K562 (cell line): ENCODE measurements around the gene PGAM4. TPM values are rescaled to one million over a fixed set of nuclear protein-coding genes. Genes with fewer than 3 reads are reported as not detected.

Experiments used
- ATAC-seq: fragments of 200-7000 bp; cut with Tn5 transposase; 3 replicates; pipeline ENCODE4 v1.9.1; 2020; ENCODE audit warnings: moderate library complexity
- BruUV-seq: library from RNA; stranded (reverse); fragments of 400-500 nt; replicated peaks from 2 replicates; lab custom pipeline; 2021; lab: Mats Ljungman, UMichigan
- CTCF ChIA-PET: fragments of 300-600 bp; formaldehyde crosslinking; extraction: SDS; loops from one replicate; lab custom pipeline; 2021; ENCODE audit warnings: low intra/inter-chr PET ratio; lab: Yijun Ruan, JAX
- POLR2A ChIA-PET: fragments of 300-600, 350-650 bp; sonication (Branson Sonifier 250); formaldehyde crosslinking; extraction: SDS; loops from one replicate; lab custom pipeline; 2021; ENCODE audit warnings: antibody characterized with exemption, inconsistent platforms; lab: Yijun Ruan, JAX
- DNase-seq, 4 experiments: peaks; one replicate each; pipeline versions ENCODE4 v3.0.0 to v3.0.0-alpha.2; 2011 to 2018; ENCODE audit warnings: low spot score in 3 of 4, mixed read lengths in 3 of 4; ENCODE audit errors: extremely low read depth in 1 of 4
- FAIRE-seq: peaks from 2 replicates; lab custom pipeline; 2011; peaks lifted over from hg19 to GRCh38; lab: Jason Lieb, UNC
- H2AFZ ChIP-seq: 2 replicates; pipeline ENCODE4 v1.6.0; 2011; ENCODE audit warnings: low read depth, low read length, control low read depth, inconsistent platforms
- H3K27ac ChIP-seq: fragments of 200-600 bp; 3 replicates; pipeline ENCODE4 v1.8.0; 2011; ENCODE audit warnings: low read depth, mild to moderate bottlenecking, control low read depth, inconsistent platforms, low read length, moderate library complexity, mixed read lengths; ENCODE audit errors: extremely low read depth
- H3K27me3 ChIP-seq, 2 experiments: fragments of 300-600 bp in 1 of 2; 2 replicates in 1 of 2; 3 replicates in 1 of 2; pipeline versions ENCODE4 v1.6.0 to v1.8.0; 2011; ENCODE audit warnings: inconsistent platforms in 2 of 2, low read length in 2 of 2, mild to moderate bottlenecking in 1 of 2, mixed read lengths in 1 of 2, moderate library complexity in 1 of 2; ENCODE audit not compliant: control insufficient read depth in 2 of 2, insufficient read depth in 2 of 2
- H3K36me3 ChIP-seq: fragments of 300-600 bp; 3 replicates; pipeline ENCODE4 v1.8.0; 2011; ENCODE audit warnings: mild to moderate bottlenecking, low read length, inconsistent platforms; ENCODE audit not compliant: control insufficient read depth, insufficient read depth
- H3K4me1 ChIP-seq, 2 experiments: fragments of 200-600 bp in 1 of 2; replicated peaks in 1 of 2; 2 replicates in 1 of 2; 3 replicates in 1 of 2; pipeline versions ENCODE4 v1.5.1 to v1.8.0; 2011; ENCODE audit warnings: inconsistent platforms in 2 of 2, low read length in 2 of 2, mild to moderate bottlenecking in 1 of 2, mixed read lengths in 1 of 2, moderate library complexity in 1 of 2; ENCODE audit not compliant: control insufficient read depth in 2 of 2, insufficient read depth in 2 of 2
- H3K4me2 ChIP-seq: 2 replicates; pipeline ENCODE4 v1.6.1; 2011; ENCODE audit warnings: low read length, control low read depth, inconsistent platforms, mixed read lengths; ENCODE audit not compliant: insufficient read depth
- H3K4me3 ChIP-seq: fragments of 200-600 bp; sonication (generic), shearing (Covaris generic); 2 replicates; pipeline ENCODE4 v1.5.1; 2016; ENCODE audit warnings: control low read depth, inconsistent platforms
- H3K79me2 ChIP-seq: fragments of 200-600 bp; 3 replicates; pipeline ENCODE4 v1.8.0; 2011; ENCODE audit warnings: low read length, inconsistent platforms; ENCODE audit not compliant: control insufficient read depth, insufficient read depth
- H3K9ac ChIP-seq, 2 experiments: 2 replicates each; pipeline versions ENCODE4 v1.6.0 to v1.6.1; 2011; ENCODE audit warnings: low read depth in 2 of 2, low read length in 2 of 2, control low read depth in 1 of 2, inconsistent platforms in 1 of 2, mild to moderate bottlenecking in 1 of 2, mixed read lengths in 1 of 2; ENCODE audit not compliant: insufficient read depth in 1 of 2
- H3K9me1 ChIP-seq: one replicate; pipeline ENCODE4 v1.6.0; 2011; ENCODE audit warnings: inconsistent platforms, mild to moderate bottlenecking, low read length, moderate library complexity; ENCODE audit not compliant: control insufficient read depth, insufficient read depth
- H3K9me3 ChIP-seq: replicated peaks from 2 replicates; pipeline ENCODE4 v1.5.1; 2011; ENCODE audit warnings: low read depth, low read length, inconsistent platforms; ENCODE audit not compliant: control insufficient read depth, insufficient read depth
- H4K20me1 ChIP-seq: replicated peaks from 2 replicates; pipeline ENCODE4 v1.6.1; 2011; ENCODE audit warnings: low read length, inconsistent platforms, mixed read lengths; ENCODE audit not compliant: control insufficient read depth, insufficient read depth
- ARID1B ChIP-seq: fragments of 450-650 bp; IDR thresholded peaks from 2 replicates; pipeline ENCODE4 v1.6.1; 2016; ENCODE audit warnings: antibody characterized with exemption, mild to moderate bottlenecking, inconsistent platforms
- BRD9 ChIP-seq: fragments of 450-650 bp; IDR thresholded peaks from 2 replicates; pipeline ENCODE4 v1.6.1; 2018; ENCODE audit warnings: low read depth; ENCODE audit not compliant: partially characterized antibody
- CBFA2T2 ChIP-seq: fragments of 450-650 bp; conservative IDR thresholded peaks from 2 replicates; pipeline ENCODE4 v1.6.1; 2017; ENCODE audit warnings: mild to moderate bottlenecking
- CBFA2T3 ChIP-seq: fragments of 450-650 bp; IDR thresholded peaks from 2 replicates; pipeline ENCODE4 v1.6.1; 2017
- EP300 ChIP-seq: IDR thresholded peaks from 2 replicates; pipeline ENCODE4 v1.6.1; 2012; ENCODE audit warnings: low read length, improper control_type of control experiment
- EP400 ChIP-seq: fragments of 450-650 bp; IDR thresholded peaks from 2 replicates; pipeline ENCODE4 v1.6.1; 2017; ENCODE audit warnings: antibody characterized with exemption, mild to moderate bottlenecking, moderate library complexity
- FOSL1 ChIP-seq: fragments of 200-800 bp; sonication (Bioruptor generic); conservative IDR thresholded peaks from 2 replicates; pipeline ENCODE4 v1.6.1; 2016; ENCODE audit warnings: missing genetic modification characterization, missing compliant biosample characterization
- JUND ChIP-seq, 2 experiments: IDR thresholded peaks; 2 replicates in 1 of 2; 3 replicates in 1 of 2; pipeline ENCODE4 v1.6.1; 2011; ENCODE audit warnings: borderline replicate concordance in 2 of 2, low read depth in 2 of 2, low read length in 2 of 2, improper control_type of control experiment in 1 of 2, missing biosample characterization in 1 of 2, missing genetic modification characterization in 1 of 2, missing genetic modification reagents in 1 of 2
- LEF1 ChIP-seq: fragments of 450-650 bp; IDR thresholded peaks from 2 replicates; pipeline ENCODE4 v1.6.1; 2016; ENCODE audit warnings: mild to moderate bottlenecking
- MAFG ChIP-seq: fragments of 450-650 bp; conservative IDR thresholded peaks from 2 replicates; pipeline ENCODE4 v1.6.1; 2016; ENCODE audit warnings: missing genetic modification characterization, missing compliant biosample characterization
- MBD1 ChIP-seq: fragments of 250-450 bp; sonication (Bioruptor Pico); IDR thresholded peaks from 2 replicates; pipeline ENCODE4 v1.8.0; 2022; ENCODE audit warnings: inconsistent platforms
- MEIS2 ChIP-seq: fragments of 450-650 bp; IDR thresholded peaks from 2 replicates; pipeline ENCODE4 v1.6.1; 2014; ENCODE audit warnings: mild to moderate bottlenecking; ENCODE audit not compliant: partially characterized antibody
- MTA2 ChIP-seq: fragments of 450-650 bp; IDR thresholded peaks from 2 replicates; pipeline ENCODE4 v1.6.1; 2016; ENCODE audit warnings: low read depth
- NCOR1 ChIP-seq: fragments of 450-650 bp; IDR thresholded peaks from 2 replicates; pipeline ENCODE4 v1.6.1; 2016; ENCODE audit warnings: mild to moderate bottlenecking, moderate library complexity
- NFIC ChIP-seq: fragments of 450-650 bp; IDR thresholded peaks from 2 replicates; pipeline ENCODE4 v1.6.1; 2017; ENCODE audit warnings: mild to moderate bottlenecking, inconsistent platforms
- PML ChIP-seq: IDR thresholded peaks from 2 replicates; pipeline ENCODE4 v1.6.1; 2012; ENCODE audit warnings: low read length, inconsistent platforms
- SMAD3 ChIP-seq: fragments of 450-650 bp; formaldehyde crosslinking; conservative IDR thresholded peaks from 2 replicates; pipeline ENCODE4 v1.4.0; 2020; ENCODE audit warnings: mild to moderate bottlenecking
- SMARCE1 ChIP-seq: fragments of 450-650 bp; IDR thresholded peaks from 2 replicates; pipeline ENCODE4 v1.7.1; 2016; ENCODE audit warnings: mild to moderate bottlenecking
- STAT5A ChIP-seq: IDR thresholded peaks from 2 replicates; pipeline ENCODE4 v1.6.1; 2012; ENCODE audit warnings: low read length, inconsistent platforms, borderline replicate concordance
- TAF9B ChIP-seq: fragments of 450-650 bp; IDR thresholded peaks from 2 replicates; pipeline ENCODE4 v1.6.1; 2018; ENCODE audit warnings: mild to moderate bottlenecking; ENCODE audit not compliant: partially characterized antibody
- TAL1 ChIP-seq: fragments of 450-650 bp; IDR thresholded peaks from 2 replicates; pipeline ENCODE4 v1.6.1; 2016; ENCODE audit warnings: mild to moderate bottlenecking
- TCF3 ChIP-seq: sonication (generic); formaldehyde crosslinking; IDR thresholded peaks from 2 replicates; pipeline ENCODE4 v1.4.0; 2020; ENCODE audit warnings: mild to moderate bottlenecking, missing genetic modification reagents
- TEAD4 ChIP-seq, 2 experiments: sonication (generic) in 1 of 2; formaldehyde crosslinking in 1 of 2; IDR thresholded peaks; 2 replicates each; pipeline versions ENCODE4 v1.6.1 to v1.8.0; 2012 to 2022; ENCODE audit warnings: borderline replicate concordance in 1 of 2, inconsistent platforms in 1 of 2, low read length in 1 of 2, mild to moderate bottlenecking in 1 of 2, missing genetic modification reagents in 1 of 2
- TSC22D4 ChIP-seq: fragments of 450-650 bp; IDR thresholded peaks from 2 replicates; pipeline ENCODE4 v1.6.1; 2016; ENCODE audit warnings: missing genetic modification characterization, missing biosample characterization, control low read depth
- ZFP1 ChIP-seq: fragments of 450-650 bp; formaldehyde crosslinking; IDR thresholded peaks from 2 replicates; pipeline ENCODE4 v1.4.0; 2020; ENCODE audit warnings: mild to moderate bottlenecking, mixed read lengths
- ZFP36 ChIP-seq: fragments of 150-350 bp; IDR thresholded peaks from 2 replicates; pipeline ENCODE4 v1.6.1; 2018; ENCODE audit warnings: low read length, low read depth; ENCODE audit not compliant: partially characterized antibody
- in situ Hi-C: fragments of 300-500 bp; cut with MboI; formaldehyde crosslinking; loops from 4 replicates; pipeline ENCODE4 v1.15.0; 2018; ENCODE audit warnings: inconsistent platforms, mixed read lengths
- intact Hi-C: fragments of 100-400 bp; cut with micrococcal nuclease; formaldehyde crosslinking; loops from 2 replicates; pipeline ENCODE4 v1.14.2; 2022
- polyA plus RNA-seq, 8 experiments: library from polyadenylated mRNA; depleted of rRNA in 4 of 8; stranded (reverse) in 5 of 8; unstranded in 3 of 8; fragments of >200 nt; fragmentation: Nextera tagmentation in 2 of 8; fragmentation: Illumina TruSeq in 1 of 8; extraction: Ambion mirVana in 2 of 8; extraction: Trizol in 1 of 8; gene quantifications; 2 replicates each; pipeline versions ENCODE4 v1.2.1 to v1.2.3, GENCODE V29; 2011 to 2014; ENCODE audit warnings: inconsistent platforms in 1 of 8, missing spikeins in 1 of 8
- total RNA-seq, 7 experiments: library from RNA; depleted of rRNA in 6 of 7; stranded (reverse); fragments of >200 nt in 6 of 7; fragmentation: Illumina TruSeq in 2 of 7; extraction: Trizol in 2 of 7; gene quantifications; 2 replicates each; pipeline versions ENCODE4 v1.2.1 to v1.2.3, GENCODE V29; 2011 to 2021; ENCODE audit warnings: low replicate concordance in 1 of 7

Gene PGAM4
- total and polyA plus RNA-seq, 9 of the 15 experiments (the other 6 are each of a cell fraction or from before 2014, with no cell fraction given) = 0.55 to 0.75 TPM; not detected in 7

GRCh38 chrX:77922787-77923186, 46.7 kb downstream of the PGAM4 start:
- Histone ChIP-seq H3K27me3 (no peaks in the 10 kb centered on the region), H3K4me3 (no peak overlapping the region), H3K9me3 (no peaks in the 10 kb centered on the region), H3K79me2 (peaks cover 91% of the 10 kb centered on the region), H2AFZ (no peak overlapping the region), H3K36me3 (no peaks in the 10 kb centered on the region), H3K4me1 (peaks cover 4 to 9% of the 10 kb centered on the region in 2 experiments; a peak in 3 of 5 replicates), H3K4me2 (peak overlapping the region; percentile 14; the same call in 1 of the 2 replicates), H3K27ac (peak overlapping the region; percentile 56), H4K20me1 (no peaks in the 10 kb centered on the region), H3K9me1 (no peaks in the 10 kb centered on the region), H3K9ac (no peak overlapping the region)
- peak in 1 of 4 experiments; percentile 41 for DNase-seq
- POLR2A ChIA-PET = interaction anchor here (1.4 kb wide), 1 partner anchor 7 kb away, joined by 4 read pairs; no protein-coding TSS in a partner anchor
- BruUV-seq = no TSS peak
- peak; percentile 70 for ATAC-seq
- CTCF ChIA-PET = no interaction called here
- in situ Hi-C loops (no loop called here), intact Hi-C loops (no loop called here)
- peak; percentile 63 for FAIRE-seq
- TF ChIP-seq ARID1B = peak; percentile 88
- TF ChIP-seq CBFA2T3 = peak; percentile 87
- no peak for TF ChIP-seq BRD9
- peak; percentile 18; the same call in 1 of the 2 replicates for TF ChIP-seq ZFP1 (CRISPR knock-in tag)
- peak; percentile 54 for TF ChIP-seq PML
- peak; percentile 56; the same call in 1 of the 2 replicates for TF ChIP-seq MTA2
- peak; percentile 53 for TF ChIP-seq ZFP36
- TF ChIP-seq LEF1 = 0 out of 2 replicates have a peak, but pooled peaks have one; percentile 37
- peak; percentile 72 for TF ChIP-seq CBFA2T2
- peak; percentile 6 for TF ChIP-seq MEIS2
- no peak for TF ChIP-seq TAF9B
- TF ChIP-seq NCOR1 = peak; percentile 62
- TF ChIP-seq TSC22D4 = no peak
- peak; percentile 56; the same call in 1 of the 2 replicates for TF ChIP-seq FOSL1
- 0 out of 2 replicates have a peak, but pooled peaks have one; percentile 45 for TF ChIP-seq JUND (IDR thresholded peaks at IDR 0.05; ENCODE audit: borderline replicate concordance, low read depth, low read length)
- peak; percentile 28; the same call in 1 of the 3 replicates for TF ChIP-seq JUND (tag; IDR thresholded peaks at IDR 0.05; ENCODE audit: borderline replicate concordance, low read depth, low read length)
- no peak for TF ChIP-seq EP400
- TF ChIP-seq MBD1 (CRISPR knock-in tag) = no peak
- peak; percentile 42; the same call in 1 of the 2 replicates for TF ChIP-seq STAT5A
- no peak for TF ChIP-seq MAFG (tag)
- TF ChIP-seq TCF3 (CRISPR knock-in tag) = peak; percentile 77
- peak; percentile 32; the same call in 1 of the 2 replicates for TF ChIP-seq NFIC
- TF ChIP-seq EP300 = peak; percentile 60; the same call in 1 of the 2 replicates
- peak; percentile 81 for TF ChIP-seq TAL1
- peak; percentile 83 for TF ChIP-seq TEAD4 (IDR thresholded peaks at IDR 0.05; ENCODE audit: low read length)
- TF ChIP-seq TEAD4 (CRISPR knock-in tag; IDR thresholded peaks at IDR 0.05; ENCODE audit: borderline replicate concordance) = no peak
- no peak for TF ChIP-seq SMAD3 (CRISPR knock-in tag)
- TF ChIP-seq SMARCE1 = peak; percentile 61; the same call in 1 of the 2 replicates
